RWPE1 (cell line): ENCODE results near the gene HMGB2.
A peak's percentile ranks its signal among the peaks of the same experiment; 100 is the strongest.

Source experiments
- CTCF ChIA-PET: fragments of 350-600 bp; sonication (Branson Sonifier 250); formaldehyde crosslinking; extraction: SDS; loops from one replicate; lab custom pipeline; 2021; lab: Yijun Ruan, JAX
- POLR2A ChIA-PET: fragments of 400-600 bp; formaldehyde crosslinking; extraction: SDS; loops from one replicate; lab custom pipeline; 2020; ENCODE audit warnings: antibody characterized with exemption; ENCODE audit not compliant: low non-redundant PET; lab: Yijun Ruan, JAX
- DNase-seq: peaks from one replicate; pipeline ENCODE4 v3.0.0; 2012; ENCODE audit warnings: low spot score
- H3K27ac ChIP-seq: fragments of 450-650 bp; 2 replicates; pipeline ENCODE4 v1.5.1; 2017
- TF ChIP-seq, protein P1 (sequence below): fragments of 450-650 bp; conservative IDR thresholded peaks from 2 replicates; pipeline ENCODE4 v1.5.1; 2017; ENCODE audit warnings: low read depth, mild to moderate bottlenecking

Gene HMGB2

DNA sequence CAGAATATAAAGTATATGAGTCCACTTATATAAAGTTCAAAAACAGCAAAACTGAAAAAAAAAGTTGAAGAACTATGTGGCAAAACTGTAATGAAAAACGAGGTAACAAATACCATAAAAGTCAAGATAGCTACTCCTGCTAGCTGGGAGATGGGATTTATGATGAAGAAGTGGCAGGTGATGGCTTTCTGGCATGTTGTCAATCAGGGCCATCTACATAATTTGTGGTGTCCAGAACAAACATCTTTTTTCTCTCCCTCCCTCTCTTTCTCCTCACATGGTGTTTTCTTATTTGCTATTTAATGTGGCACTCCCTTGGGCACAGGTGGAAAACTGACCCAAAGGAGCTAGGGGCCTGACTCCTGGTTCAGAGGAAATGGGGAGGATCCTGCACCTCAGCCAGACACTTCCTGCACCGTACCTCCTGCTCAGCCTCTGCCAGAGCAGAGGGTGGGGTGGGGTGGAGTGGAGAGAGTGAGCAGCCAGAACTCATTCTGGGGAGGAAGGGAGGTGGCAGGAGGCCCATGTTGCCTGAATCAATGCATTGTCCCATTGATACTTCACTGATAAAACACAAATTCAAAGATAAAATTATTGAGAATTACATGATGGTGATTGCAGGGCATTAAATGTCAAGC lies 31.3 kb upstream of the HMGB2 start:
- TF ChIP-seq, protein P1, sequence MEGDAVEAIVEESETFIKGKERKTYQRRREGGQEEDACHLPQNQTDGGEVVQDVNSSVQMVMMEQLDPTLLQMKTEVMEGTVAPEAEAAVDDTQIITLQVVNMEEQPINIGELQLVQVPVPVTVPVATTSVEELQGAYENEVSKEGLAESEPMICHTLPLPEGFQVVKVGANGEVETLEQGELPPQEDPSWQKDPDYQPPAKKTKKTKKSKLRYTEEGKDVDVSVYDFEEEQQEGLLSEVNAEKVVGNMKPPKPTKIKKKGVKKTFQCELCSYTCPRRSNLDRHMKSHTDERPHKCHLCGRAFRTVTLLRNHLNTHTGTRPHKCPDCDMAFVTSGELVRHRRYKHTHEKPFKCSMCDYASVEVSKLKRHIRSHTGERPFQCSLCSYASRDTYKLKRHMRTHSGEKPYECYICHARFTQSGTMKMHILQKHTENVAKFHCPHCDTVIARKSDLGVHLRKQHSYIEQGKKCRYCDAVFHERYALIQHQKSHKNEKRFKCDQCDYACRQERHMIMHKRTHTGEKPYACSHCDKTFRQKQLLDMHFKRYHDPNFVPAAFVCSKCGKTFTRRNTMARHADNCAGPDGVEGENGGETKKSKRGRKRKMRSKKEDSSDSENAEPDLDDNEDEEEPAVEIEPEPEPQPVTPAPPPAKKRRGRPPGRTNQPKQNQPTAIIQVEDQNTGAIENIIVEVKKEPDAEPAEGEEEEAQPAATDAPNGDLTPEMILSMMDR: no peak
- ChIA-PET CTCF (interaction anchor here (1.7 kb wide), 1 partner anchor 26 kb away, joined by 6 read pairs; no protein-coding TSS in a partner anchor), POLR2A (no interaction called here)
- H3K27ac ChIP-seq: no peak overlapping the region
- no peak for DNase-seq

DNA sequence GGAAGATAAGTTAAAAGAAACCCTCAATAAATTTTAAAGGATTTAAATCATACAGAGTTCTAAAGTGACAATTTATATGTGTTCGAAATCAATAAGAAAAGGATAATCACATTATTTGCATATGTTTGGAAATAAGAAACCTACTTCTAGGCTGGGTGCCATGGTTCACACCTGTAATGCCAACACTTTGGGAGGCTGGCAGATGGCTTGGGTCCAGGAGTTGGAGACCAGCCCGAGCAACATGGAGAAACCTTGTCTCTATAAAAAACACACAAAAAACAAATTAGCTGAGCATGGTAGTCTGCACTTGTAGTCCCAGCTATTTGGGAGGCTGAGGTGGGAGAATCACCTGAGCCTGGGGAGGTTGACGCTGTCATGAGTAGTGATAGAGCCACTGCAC lies 28.5 kb upstream of the HMGB2 start:
- TF ChIP-seq, protein P1: no peak
- ChIA-PET POLR2A (no interaction called here), CTCF (no interaction called here)
- no peak for DNase-seq
- H3K27ac ChIP-seq: no peak overlapping the region

DNA sequence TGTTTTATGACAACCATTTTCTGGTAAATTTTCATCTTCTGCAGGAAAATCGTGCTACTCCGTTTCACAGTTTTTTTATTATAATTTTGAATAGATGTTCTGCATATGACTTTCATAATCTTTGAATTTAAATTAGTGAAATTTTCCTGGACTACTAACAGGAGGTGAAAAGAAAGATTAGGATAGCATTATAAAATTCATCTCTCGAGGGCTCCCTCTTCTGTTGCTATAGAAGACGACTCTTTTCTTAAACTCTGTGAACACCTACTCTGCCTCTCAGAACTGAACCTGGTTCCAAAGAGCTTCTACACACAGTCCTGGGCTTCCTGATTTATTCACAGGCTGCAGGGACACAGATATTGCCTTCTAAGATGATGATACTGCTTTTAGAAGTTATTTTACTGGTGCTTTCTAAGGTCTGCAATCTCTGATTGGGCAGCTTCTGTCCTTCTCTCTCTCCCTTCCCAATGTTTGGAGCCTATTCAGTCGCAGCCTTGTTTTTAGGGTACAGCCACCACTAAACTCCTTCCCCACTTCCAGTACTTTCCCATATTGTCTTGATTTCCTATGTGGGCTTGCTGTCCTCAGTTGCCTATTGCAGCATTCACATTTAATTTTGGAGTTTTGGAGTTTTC lies 26.5 kb upstream of the HMGB2 start:
- H3K27ac ChIP-seq: no peak overlapping the region
- ChIA-PET CTCF (interaction anchor here (0.7 to 1.3 kb wide), 4 partner anchors 17 to 85 kb away, joined by 3 to 6 read pairs (median 4); no protein-coding TSS in a partner anchor), POLR2A (no interaction called here)
- no peak for DNase-seq
- TF ChIP-seq, protein P1: peak; percentile 16; the same call in 1 of the 2 replicates

DNA sequence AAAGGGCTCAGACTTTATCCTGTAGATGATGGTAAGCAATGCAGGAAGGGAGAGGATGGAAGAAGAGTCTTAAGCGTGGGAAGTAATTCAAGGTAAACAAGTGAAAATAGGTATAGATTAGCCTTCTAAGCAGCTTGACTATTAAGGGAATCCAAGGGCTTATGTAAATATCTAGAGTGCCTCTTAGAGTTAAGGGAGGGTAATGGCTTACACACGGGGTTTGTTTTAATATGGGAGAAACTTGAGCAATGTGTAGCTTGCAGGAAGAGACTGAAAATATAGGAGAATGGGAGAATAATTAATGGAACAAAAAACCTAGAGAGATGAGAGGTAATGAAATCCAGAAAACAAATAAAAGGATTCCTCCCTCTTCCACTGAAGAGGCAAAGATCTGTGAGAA lies 23.8 kb upstream of the HMGB2 start:
- TF ChIP-seq, protein P1: no peak
- POLR2A ChIA-PET: no interaction called here
- H3K27ac ChIP-seq: no peak overlapping the region
- CTCF ChIA-PET: no interaction called here
- no peak for DNase-seq

DNA sequence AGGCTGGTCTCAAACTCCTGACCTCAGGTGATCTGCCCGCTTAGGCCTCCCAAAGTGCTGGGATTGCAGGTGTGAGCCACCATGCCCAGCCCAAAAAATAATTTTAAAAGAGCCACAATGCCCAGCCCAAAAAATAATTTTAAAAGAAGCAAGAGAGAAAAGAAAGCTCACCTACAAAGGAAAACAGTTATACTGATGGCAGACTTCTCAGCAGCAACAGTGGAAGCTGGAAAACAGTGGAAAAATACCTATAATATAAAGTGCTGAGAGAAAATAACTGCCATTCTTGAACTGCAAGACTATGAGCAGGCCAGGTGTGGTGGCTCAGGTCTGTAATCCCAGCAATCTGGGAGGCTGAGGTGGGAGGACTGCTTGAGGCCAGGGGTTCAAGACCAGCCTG lies 13.3 kb upstream of the HMGB2 start:
- TF ChIP-seq, protein P1: no peak
- CTCF ChIA-PET: interaction anchor here (0.6 to 0.7 kb wide), 2 partner anchors 17 to 46 kb away, joined by 3 to 4 read pairs; no protein-coding TSS in a partner anchor
- H3K27ac ChIP-seq: no peak overlapping the region
- POLR2A ChIA-PET: no interaction called here
- DNase-seq: no peak

DNA sequence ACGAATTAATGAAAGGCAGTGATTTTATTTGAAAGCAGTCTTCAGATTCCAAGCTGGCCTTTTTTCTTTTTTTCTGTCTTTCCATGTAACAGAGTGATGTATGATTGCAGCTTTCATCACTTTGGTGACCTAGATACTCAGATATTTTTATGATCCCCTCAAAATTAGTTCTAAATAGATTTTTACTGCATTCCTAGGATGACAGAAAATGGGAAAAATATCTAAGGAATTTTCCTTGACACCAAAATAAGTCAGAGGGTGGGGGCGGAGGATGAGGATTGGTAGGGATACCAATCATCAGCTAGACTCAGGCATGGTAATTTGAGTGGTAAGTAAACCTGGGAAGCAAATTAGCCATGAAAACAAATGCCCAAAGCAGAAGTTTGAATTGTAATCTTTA lies 11.9 kb upstream of the HMGB2 start:
- ChIA-PET CTCF (interaction anchor here (0.6 kb wide), 1 partner anchor 45 kb away, joined by 6 read pairs; no protein-coding TSS in a partner anchor), POLR2A (interaction anchor here (0.6 kb wide), 1 partner anchor 25 kb away, joined by 3 read pairs; the partner anchor contains the start of gene SAP30)

More for the DNA sequence above, 11.9 kb upstream of the HMGB2 start:
- TF ChIP-seq, protein P1: no peak
- no peak overlapping the region for H3K27ac ChIP-seq
- peak; percentile 13 for DNase-seq
